ENCODE measurements around the gene PAF1. TPM values are rescaled to one million over a fixed set of nuclear protein-coding genes. Genes with fewer than 3 reads are reported as not detected.
A peak's percentile ranks its signal among the peaks of the same experiment; 100 is the strongest.

PAF1 gene
- total RNA-seq, 4 donors from 2014 or later: 30.8 to 48.3 (median 44.3) TPM

GRCh38 chr19:39369200-39369599 is 21.7 kb downstream of the PAF1 start:
- WGBS, 2 donors: 82 to 86% methylated on average over 2 of the region's 2 CpGs
- Histone ChIP-seq H3K4me3 (no peak overlapping the region), H3K9me3 (no peaks in the 10 kb centered on the region), H3K4me1 (peaks cover 5 to 81% (median 43%) of the 10 kb centered on the region in 4 donors), H3K36me3 (peaks cover 5 to 49% (median 11%) of the 10 kb centered on the region in 3 donors), H3K27me3 (no peaks in the 10 kb centered on the region), H3K27ac (peak overlapping the region in 2 of 4 donors; percentile 93 to 99)
- TF ChIP-seq, protein P1, sequence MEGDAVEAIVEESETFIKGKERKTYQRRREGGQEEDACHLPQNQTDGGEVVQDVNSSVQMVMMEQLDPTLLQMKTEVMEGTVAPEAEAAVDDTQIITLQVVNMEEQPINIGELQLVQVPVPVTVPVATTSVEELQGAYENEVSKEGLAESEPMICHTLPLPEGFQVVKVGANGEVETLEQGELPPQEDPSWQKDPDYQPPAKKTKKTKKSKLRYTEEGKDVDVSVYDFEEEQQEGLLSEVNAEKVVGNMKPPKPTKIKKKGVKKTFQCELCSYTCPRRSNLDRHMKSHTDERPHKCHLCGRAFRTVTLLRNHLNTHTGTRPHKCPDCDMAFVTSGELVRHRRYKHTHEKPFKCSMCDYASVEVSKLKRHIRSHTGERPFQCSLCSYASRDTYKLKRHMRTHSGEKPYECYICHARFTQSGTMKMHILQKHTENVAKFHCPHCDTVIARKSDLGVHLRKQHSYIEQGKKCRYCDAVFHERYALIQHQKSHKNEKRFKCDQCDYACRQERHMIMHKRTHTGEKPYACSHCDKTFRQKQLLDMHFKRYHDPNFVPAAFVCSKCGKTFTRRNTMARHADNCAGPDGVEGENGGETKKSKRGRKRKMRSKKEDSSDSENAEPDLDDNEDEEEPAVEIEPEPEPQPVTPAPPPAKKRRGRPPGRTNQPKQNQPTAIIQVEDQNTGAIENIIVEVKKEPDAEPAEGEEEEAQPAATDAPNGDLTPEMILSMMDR (IDR thresholded peaks at IDR 0.05): no peak
- TF ChIP-seq EP300 (IDR thresholded peaks at IDR 0.05) (no peak), POLR2A (IDR thresholded peaks at IDR 0.05) (no peak)
- no peak for DNase-seq (ENCODE audit: low spot score in 2 of 2)

DNA sequence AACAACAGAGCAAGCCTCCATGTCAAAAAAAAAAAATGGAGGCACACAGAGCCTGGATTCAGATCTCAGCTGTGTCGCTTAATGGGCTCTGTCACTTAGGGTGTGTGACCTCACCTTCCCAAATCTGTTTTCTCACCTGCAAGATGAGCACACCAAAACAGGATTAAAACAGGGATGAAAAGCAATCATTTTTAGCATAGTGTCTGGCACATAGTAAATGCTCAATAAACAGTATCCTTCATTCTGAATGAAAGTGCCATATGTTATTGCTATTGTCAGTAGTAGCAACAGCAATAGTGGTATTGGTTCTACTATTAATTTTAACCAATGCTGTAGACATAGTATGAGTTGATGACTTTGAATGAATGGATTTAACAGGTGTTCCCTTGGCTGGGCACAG is 25.4 kb downstream of the PAF1 start:
- TF ChIP-seq POLR2A (IDR thresholded peaks at IDR 0.05): no peak
- 95 to 100% methylated on average over 1 of the region's 1 CpG for WGBS, 2 donors
- Histone ChIP-seq H3K4me1 (peaks cover 4 to 81% (median 47%) of the 10 kb centered on the region in 4 donors), H3K36me3 (peaks cover 2 to 53% (median 11%) of the 10 kb centered on the region in 3 donors), H3K27me3 (no peaks in the 10 kb centered on the region), H3K9me3 (no peaks in the 10 kb centered on the region), H3K27ac (peak overlapping the region; percentile 77 to 99 (median 88)), H3K4me3 (no peak overlapping the region)
- DNase-seq (ENCODE audit: low spot score in 2 of 2): no peak

DNA sequence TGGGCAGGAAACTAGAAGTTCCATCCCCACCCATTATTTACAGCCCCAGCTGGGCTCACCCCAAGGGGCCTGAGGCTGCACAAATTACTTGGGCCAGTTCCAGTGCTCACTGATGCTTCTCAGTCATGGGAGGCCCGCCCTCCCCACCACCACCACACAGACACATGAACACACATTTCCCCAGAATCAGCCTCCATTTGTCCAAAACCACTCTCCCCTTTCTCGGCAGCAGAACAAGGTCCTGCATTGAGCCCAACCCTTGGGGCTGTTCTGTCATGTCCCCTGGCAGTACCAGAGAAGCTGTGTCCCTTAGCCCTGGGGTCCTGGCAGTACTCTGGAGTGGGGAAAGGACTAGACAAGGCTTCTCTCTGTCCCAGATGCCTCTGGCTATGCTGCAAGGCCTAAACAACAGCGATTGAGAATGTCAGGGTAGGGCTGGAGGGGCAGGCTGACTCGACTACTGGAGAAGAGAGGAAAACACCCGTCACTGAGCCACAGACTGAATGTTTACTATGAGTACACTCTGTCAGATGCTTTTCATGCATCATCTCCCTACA is 26.9 kb downstream of the PAF1 start:
- Histone ChIP-seq H3K4me3 (no peak overlapping the region), H3K4me1 (peaks cover 4 to 81% (median 47%) of the 10 kb centered on the region in 4 donors), H3K27me3 (no peaks in the 10 kb centered on the region), H3K36me3 (peaks cover 0 to 53% (median 0%) of the 10 kb centered on the region in 3 donors), H3K27ac (peak overlapping the region; percentile 77 to 99 (median 88)), H3K9me3 (no peaks in the 10 kb centered on the region)
- DNase-seq (ENCODE audit: low spot score in 2 of 2): peak; percentile 49 to 63
- WGBS, 2 donors: 11 to 21% methylated on average over 5 of the region's 5 CpGs
- peak in 1 of 2 donors; percentile 96 for TF ChIP-seq EP300 (IDR thresholded peaks at IDR 0.05)
- TF ChIP-seq, protein P1 (IDR thresholded peaks at IDR 0.05): peak in 1 of 5 experiments; percentile 9
- TF ChIP-seq POLR2A (IDR thresholded peaks at IDR 0.05): no peak

GRCh38 chr19:39362682-39363657 is 27.9 kb downstream of the PAF1 start:
- 36 to 42% methylated on average over 6 of the region's 6 CpGs for WGBS, 2 donors
- Histone ChIP-seq H3K36me3 (peaks cover 0 to 55% (median 0%) of the 10 kb centered on the region in 3 donors), H3K27ac (peak overlapping the region; percentile 77 to 99 (median 88))

GRCh38 chr19:39360599-39360998 is 30.3 kb downstream of the PAF1 start:
- Histone ChIP-seq H3K27me3 (no peaks in the 10 kb centered on the region), H3K9me3 (no peaks in the 10 kb centered on the region), H3K4me1 (peaks cover 4 to 53% (median 40%) of the 10 kb centered on the region in 4 donors), H3K4me3 (no peak overlapping the region), H3K36me3 (peaks cover 5 to 62% (median 11%) of the 10 kb centered on the region in 3 donors), H3K27ac (peak overlapping the region; percentile 28 to 99 (median 88))
- DNase-seq (ENCODE audit: low spot score in 2 of 2): no peak
- TF ChIP-seq POLR2A (IDR thresholded peaks at IDR 0.05): no peak
- TF ChIP-seq EP300 (IDR thresholded peaks at IDR 0.05): no peak
- TF ChIP-seq, protein P1 (IDR thresholded peaks at IDR 0.05): no peak
- WGBS, 2 donors: 83 to 88% methylated on average over 1 of the region's 1 CpG

More at GRCh38 chr19:39362682-39363657, 27.9 kb downstream of the PAF1 start:
- Histone ChIP-seq H3K9me3 (no peaks in the 10 kb centered on the region), H3K27me3 (no peaks in the 10 kb centered on the region), H3K4me1 (peaks cover 4 to 76% (median 47%) of the 10 kb centered on the region in 4 donors), H3K4me3 (no peak overlapping the region)
- DNase-seq (ENCODE audit: low spot score in 2 of 2): no peak
- TF ChIP-seq, protein P1 (IDR thresholded peaks at IDR 0.05): no peak
- TF ChIP-seq POLR2A (IDR thresholded peaks at IDR 0.05) (no peak), EP300 (IDR thresholded peaks at IDR 0.05) (peak in 1 of 2 donors; percentile 5)
